Neutrophil (primary cell): ENCODE results near the gene SLC14A1.

Experiments used
- H3K27ac ChIP-seq: fragments of 200-600 bp; sonication (generic); 2 replicates; pipeline ENCODE4 v1.5.1; 2016; ENCODE audit warnings: mild to moderate bottlenecking, moderate library complexity
- H3K27me3 ChIP-seq: fragments of 200-600 bp; sonication (generic); 2 replicates; pipeline ENCODE4 v1.6.0; 2016; ENCODE audit warnings: mild to moderate bottlenecking
- H3K36me3 ChIP-seq: fragments of 200-600 bp; sonication (generic); 2 replicates; pipeline ENCODE4 v1.5.1; 2017
- H3K4me1 ChIP-seq, 2 experiments: fragments of 200-600 bp in 1 of 2; sonication (generic) in 1 of 2; 1 replicate in 1 of 2; 2 replicates in 1 of 2; pipeline versions ENCODE4 v1.5.1 to v1.6.1; 2013 to 2016; ENCODE audit warnings: low read depth in 1 of 2, low read length in 1 of 2, mild to moderate bottlenecking in 1 of 2, moderate library complexity in 1 of 2; ENCODE audit not compliant: control insufficient read depth in 1 of 2, insufficient read depth in 1 of 2
- H3K4me3 ChIP-seq, 2 experiments: fragments of 200-600 bp in 1 of 2; sonication (generic) in 1 of 2; 1 replicate in 1 of 2; 2 replicates in 1 of 2; pipeline ENCODE4 v1.5.1; 2013 to 2016; ENCODE audit warnings: low read depth in 1 of 2, low read length in 1 of 2, mild to moderate bottlenecking in 1 of 2, moderate library complexity in 1 of 2
- H3K9me3 ChIP-seq: fragments of 200-600 bp; sonication (generic); 2 replicates; pipeline ENCODE4 v1.5.1; 2016
- TF ChIP-seq, protein P1 (sequence below): fragments of 200-600 bp; sonication (generic); IDR thresholded peaks from 2 replicates; pipeline ENCODE4 v1.5.1; 2016; ENCODE audit warnings: antibody characterized with exemption

Gene SLC14A1

DNA sequence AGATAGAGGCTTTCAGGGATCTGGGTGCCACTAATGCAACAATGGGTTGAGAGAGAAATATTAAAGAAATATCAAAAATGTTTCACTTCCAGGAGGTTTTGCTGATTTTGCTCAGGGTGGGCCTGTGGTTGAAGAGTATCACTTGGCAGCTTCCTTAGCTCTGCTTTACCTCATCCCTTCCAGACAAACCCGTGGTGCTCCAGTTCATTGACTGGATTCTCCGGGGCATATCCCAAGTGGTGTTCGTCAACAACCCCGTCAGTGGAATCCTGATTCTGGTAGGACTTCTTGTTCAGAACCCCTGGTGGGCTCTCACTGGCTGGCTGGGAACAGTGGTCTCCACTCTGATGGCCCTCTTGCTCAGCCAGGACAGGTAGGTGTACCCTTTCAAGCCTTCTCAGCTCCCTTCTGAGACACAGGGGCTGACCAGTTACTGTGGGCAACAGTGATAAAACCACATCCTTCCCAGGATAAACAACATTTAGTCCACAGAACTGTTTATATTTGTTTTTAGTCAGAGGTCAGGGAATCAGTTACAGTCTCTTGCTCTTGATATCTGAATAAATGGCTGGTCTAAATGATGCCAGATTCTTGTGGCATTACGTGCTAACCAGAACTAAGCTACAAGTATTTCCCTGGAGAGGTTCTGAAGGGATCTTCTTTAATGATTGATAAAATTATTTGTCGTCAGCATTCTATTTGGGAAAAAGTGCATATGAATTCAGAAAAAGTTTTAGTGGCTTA is 7.0 kb downstream of the SLC14A1 start:
- Histone ChIP-seq H3K36me3 (no peaks in the 10 kb centered on the region), H3K4me1 (no peaks in the 10 kb centered on the region), H3K4me3 (no peak overlapping the region), H3K9me3 (no peaks in the 10 kb centered on the region), H3K27me3 (no peaks in the 10 kb centered on the region), H3K27ac (no peak overlapping the region)
- TF ChIP-seq, protein P1, sequence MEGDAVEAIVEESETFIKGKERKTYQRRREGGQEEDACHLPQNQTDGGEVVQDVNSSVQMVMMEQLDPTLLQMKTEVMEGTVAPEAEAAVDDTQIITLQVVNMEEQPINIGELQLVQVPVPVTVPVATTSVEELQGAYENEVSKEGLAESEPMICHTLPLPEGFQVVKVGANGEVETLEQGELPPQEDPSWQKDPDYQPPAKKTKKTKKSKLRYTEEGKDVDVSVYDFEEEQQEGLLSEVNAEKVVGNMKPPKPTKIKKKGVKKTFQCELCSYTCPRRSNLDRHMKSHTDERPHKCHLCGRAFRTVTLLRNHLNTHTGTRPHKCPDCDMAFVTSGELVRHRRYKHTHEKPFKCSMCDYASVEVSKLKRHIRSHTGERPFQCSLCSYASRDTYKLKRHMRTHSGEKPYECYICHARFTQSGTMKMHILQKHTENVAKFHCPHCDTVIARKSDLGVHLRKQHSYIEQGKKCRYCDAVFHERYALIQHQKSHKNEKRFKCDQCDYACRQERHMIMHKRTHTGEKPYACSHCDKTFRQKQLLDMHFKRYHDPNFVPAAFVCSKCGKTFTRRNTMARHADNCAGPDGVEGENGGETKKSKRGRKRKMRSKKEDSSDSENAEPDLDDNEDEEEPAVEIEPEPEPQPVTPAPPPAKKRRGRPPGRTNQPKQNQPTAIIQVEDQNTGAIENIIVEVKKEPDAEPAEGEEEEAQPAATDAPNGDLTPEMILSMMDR, result no peak

DNA sequence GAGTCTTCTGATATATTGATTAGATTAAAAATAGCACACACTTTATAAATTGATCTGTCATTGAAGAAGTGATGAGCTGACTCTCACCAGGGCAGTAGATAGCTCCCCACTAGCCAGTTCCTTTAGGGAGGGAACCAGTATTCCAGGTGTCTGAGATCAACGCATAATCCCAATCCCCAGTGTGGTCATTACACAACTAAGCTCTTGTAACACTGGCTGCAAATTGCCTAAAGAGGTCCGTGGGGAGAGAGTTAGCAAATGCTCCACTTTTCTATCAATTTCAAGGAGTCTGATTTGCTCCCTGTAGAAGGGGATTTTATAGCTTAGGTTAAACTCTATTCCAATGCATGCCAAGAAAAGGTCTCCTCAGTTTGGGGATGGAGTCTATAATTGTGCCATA is 7.7 kb downstream of the SLC14A1 start:
- TF ChIP-seq, protein P1, result no peak

DNA sequence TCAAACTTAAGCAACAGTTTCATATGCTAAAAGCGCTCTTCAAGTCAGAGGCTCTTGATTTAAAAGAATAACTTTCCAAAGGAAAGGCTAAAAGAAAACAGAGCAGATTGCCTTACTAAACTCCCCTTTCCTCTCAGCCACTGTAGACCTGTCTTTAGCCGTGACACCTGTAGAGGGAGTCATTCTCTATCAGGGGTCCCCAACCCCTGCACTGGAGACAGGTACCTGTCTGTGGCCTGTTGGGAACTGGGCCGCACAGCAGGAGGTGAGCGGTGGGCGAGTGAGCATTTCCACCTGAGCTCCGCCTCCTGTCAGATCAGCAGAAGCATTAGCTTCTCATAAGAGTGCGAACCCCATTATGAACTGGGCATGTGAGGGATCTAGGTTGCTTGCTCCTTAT is 9.6 kb downstream of the SLC14A1 start:
- Histone ChIP-seq H3K9me3 (no peaks in the 10 kb centered on the region), H3K4me3 (no peak overlapping the region)
- TF ChIP-seq, protein P1, result no peak

More for the DNA sequence above, 7.7 kb downstream of the SLC14A1 start:
- Histone ChIP-seq H3K36me3 (no peaks in the 10 kb centered on the region), H3K9me3 (no peaks in the 10 kb centered on the region), H3K4me3 (no peak overlapping the region), H3K27me3 (no peaks in the 10 kb centered on the region), H3K27ac (no peak overlapping the region), H3K4me1 (no peaks in the 10 kb centered on the region)

DNA sequence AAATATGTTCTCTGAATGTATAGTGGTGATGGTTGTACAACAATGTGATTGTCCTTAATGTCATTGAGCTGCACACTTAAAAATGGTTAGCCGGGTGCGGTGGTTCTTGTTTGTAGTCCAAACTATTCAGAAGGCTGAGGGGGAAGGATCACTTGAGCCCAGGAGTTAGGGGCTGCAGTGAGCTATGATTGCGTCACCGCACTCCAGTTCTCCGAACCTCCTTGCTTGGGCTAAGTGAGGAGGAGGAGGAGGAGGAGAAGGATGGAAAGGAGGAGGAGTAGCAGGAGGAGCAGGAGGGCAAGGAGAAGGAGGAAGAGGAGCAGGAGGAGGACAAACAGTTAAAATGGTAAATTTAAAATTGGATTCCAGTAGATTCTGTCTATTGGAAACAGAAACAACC is 10.5 kb downstream of the SLC14A1 start:
- Histone ChIP-seq H3K9me3 (no peaks in the 10 kb centered on the region), H3K27me3 (no peaks in the 10 kb centered on the region), H3K4me1 (no peaks in the 10 kb centered on the region), H3K4me3 (no peak overlapping the region), H3K27ac (no peak overlapping the region), H3K36me3 (no peaks in the 10 kb centered on the region)
- TF ChIP-seq, protein P1, result no peak

More for the DNA sequence above, 9.6 kb downstream of the SLC14A1 start:
- Histone ChIP-seq H3K27me3 (no peaks in the 10 kb centered on the region), H3K4me1 (no peaks in the 10 kb centered on the region), H3K36me3 (no peaks in the 10 kb centered on the region), H3K27ac (no peak overlapping the region)

DNA sequence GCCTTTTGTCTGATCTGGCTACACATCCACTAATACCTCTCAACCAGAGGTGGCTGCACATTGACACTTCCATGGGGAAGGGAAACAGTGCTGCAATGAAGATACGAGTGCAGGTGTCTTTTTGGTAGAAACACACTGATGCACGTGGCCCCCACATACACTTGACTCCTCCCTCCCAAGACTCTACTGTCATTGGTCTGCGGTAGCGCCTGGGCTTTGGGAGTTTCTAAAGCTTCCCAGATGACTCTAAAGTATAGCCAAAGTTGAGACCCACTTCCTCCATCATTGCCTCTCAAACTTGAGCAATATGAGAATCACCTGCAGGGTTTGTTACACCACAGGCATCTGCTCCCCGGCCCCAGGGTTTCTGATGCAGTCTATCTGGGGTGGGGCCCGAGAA is 11.0 kb downstream of the SLC14A1 start:
- H3K27me3 ChIP-seq, result no peaks in the 10 kb centered on the region
- no peak overlapping the region for H3K27ac ChIP-seq
- H3K36me3 ChIP-seq, result no peaks in the 10 kb centered on the region
- no peaks in the 10 kb centered on the region for H3K9me3 ChIP-seq
- H3K4me1 ChIP-seq, result no peaks in the 10 kb centered on the region
- no peak overlapping the region for H3K4me3 ChIP-seq
- TF ChIP-seq, protein P1, result no peak
